Measurements from ENCODE around the gene TMEM186.
"Not testable (repeated sequence)": the region's sequence is repeated elsewhere in the genome, so short reads cannot be mapped to it uniquely, and the experiment has no call there.

TMEM186 gene

DNA sequence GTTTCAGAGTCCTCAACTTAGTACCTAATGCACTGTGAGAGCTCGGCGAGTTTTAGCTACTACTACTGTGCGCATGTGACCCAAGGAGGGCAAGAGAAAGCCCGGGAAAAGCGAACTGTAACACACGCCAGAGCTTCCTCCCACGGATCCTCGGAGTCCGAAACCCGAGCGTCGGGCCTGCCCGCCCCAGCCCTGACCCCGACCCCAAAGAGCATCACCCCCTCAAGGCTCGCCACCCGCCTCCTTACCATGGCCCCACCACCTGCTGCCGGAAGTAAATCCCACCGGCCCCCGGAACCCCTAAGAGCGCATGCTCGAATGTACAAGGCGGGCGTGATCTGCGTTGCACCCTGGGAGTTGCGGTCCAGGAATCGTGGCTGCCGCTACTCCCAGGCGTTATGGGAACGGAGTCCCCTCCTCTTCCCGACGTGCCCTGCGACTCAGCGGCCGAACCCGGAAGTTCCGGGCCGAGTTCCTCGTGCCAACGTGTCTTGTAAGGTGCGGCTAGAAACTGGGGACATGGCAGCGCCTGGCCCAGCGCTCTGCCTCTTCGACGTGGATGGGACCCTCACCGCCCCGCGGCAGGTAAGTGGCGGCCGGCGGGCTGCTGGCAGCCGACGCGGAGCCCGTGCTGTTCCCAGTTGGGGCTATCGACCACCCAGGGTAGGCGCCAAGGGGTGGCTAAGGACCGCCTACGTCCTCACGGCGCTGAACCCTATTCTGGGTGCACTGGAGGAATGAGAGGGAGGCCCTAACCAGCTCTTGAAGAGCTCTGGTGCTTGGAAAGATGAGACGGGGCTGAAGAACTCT is at the start of gene TMEM186, which contains the start of gene PMM2:
TMEM186 (minus strand) TSS at position 276 of the 810 bp plus-strand sequence; CDS start at position 251, 25 bp downstream.
PMM2 (plus strand) TSS at position 476 of the 810 bp plus-strand sequence; CDS start at position 520, 44 bp downstream.
- peak; percentile 91 for DNase-seq (ENCODE audit: low spot score)

DNA sequence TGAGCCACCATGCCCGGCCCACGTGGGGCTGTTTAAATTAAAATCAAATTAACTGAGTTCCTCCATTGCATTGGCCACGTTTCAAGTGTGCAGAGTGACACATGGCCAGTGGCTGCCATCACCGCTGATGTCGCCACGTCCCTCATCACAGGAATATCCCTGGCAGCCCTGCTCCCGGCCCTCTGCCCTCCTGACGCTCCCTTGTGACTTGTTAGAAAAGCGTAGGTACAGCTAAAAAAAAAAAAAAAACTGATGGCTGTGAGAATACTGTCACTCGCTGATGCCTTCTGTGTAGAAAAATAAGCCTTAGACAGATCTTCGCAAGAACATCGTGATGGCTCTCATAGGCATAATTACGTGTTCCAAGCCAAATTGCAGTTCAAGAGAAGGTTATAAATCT is 49.7 kb upstream of the TMEM186 start:
- no peak for DNase-seq (ENCODE audit: low spot score)

DNA sequence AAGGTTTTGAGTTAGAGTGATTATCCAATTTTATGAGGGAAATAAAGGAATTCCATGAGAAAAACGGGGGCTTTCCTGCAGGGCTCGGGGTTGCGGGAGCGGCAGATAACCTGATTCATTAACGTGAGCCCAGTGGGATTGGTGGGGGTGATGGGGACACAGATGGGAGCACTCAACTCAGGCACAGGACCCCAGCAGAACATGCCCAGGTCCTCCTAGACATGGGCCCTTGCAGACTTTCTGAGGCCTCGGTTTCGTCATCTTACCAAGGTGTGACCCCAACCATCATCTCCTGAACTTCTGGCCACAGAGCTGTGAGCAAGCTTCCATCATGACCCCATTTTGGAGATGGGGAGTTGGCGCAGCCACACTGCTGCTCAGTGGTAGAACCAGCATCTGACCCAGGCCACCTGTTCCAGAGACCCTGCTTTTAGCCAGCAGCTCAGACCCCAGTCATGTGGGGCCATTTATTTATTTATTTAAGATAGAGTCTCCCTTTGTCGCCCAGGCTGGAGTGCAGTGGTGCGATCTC is 49.0 kb upstream of the TMEM186 start:
- no peak for DNase-seq (ENCODE audit: low spot score)

DNA sequence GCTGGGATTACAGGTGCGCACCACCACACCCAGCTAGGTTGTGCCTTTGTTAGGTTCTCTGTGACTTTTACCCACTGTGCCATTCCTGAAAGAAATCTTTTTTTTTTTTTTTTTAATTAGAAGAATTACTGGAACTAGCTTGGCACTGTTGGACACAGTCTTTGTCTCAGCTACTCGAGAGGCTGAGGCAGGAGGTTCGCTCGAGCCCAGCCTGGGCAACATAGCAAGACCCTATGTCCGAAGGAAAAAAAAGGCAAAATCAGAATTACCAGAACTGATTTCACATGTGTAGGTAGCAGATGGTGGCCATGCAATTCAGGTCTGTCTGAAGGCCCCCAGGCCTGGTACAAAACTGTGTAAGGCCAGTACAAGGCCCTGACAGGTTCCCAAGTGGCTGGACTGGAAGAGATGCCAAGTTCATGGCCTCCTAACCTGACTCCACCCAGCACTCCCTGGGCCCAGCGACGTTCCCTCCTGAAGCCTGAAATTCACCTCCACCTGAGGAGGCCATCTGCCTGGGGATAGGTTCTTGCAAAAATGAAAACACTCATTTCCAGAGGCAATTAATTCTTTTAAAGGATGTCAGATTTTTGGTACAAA is 48.4 kb upstream of the TMEM186 start:
- no peak for DNase-seq (ENCODE audit: low spot score)

DNA sequence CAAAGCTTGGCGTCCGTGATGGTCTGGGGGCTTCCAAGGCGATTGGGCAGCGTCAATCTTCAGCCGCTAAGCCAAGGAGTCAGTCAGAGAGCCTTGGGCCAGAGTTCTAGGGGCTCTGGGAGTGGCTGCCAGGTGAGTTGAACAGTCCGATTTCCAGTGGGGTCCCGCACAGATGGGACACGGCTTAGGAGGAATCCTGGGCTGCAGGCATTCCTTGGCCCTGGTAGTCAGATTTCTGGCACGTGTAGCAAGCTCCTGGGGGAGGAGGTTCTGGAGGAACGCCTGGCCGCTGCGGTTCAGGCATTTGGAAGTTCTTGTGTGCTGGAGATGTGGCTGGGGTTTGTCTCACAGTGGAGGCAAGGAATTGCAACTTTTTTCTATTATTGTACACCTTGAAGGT is 45.9 kb upstream of the TMEM186 start:
- DNase-seq (ENCODE audit: low spot score): not testable (repeated sequence)

DNA sequence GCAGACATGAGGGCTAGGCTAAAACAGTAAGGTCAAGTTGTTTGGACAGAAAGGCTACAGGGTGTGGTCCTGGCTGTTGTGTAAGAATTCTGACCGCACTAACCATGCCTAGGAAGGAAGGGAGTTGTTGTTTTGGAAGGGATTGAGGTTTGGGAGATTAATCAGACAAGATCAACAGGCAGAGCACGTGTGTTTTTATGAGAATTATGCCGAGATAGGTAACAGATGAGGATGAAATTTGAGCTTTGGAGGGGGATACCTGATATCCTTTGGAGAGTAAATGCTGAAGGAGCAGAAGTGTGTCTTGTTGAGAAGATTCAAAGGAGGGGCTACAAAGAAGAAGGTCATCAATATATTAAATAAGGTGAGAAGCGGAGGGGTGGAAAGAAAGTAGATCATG is 44.6 kb upstream of the TMEM186 start:
- not testable (repeated sequence) for DNase-seq (ENCODE audit: low spot score)

GRCh38 chr16:8837594-8837993 is 40.2 kb upstream of the TMEM186 start:
- DNase-seq (ENCODE audit: low spot score): not testable (repeated sequence)

DNA sequence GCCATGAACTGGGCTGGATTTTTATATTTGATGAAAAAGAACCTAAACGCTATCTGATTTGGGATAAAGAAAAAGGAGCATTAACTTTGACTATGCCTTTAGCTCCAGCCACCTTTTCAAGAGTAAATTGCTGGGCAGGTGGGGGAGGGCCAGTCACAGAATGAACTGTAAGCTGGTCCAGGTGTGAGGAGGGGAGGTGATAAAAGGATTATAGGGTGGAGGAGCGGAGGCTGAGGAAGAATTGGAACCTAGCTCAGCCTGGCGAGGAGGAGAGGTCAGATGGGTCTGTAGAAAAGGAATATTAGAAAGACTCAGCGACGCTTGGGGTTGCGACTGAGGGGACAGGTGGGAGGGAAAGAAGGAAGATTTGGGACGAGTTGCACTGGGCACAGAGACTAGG is 39.4 kb upstream of the TMEM186 start:
- not testable (repeated sequence) for DNase-seq (ENCODE audit: low spot score)

- no peak for DNase-seq (ENCODE audit: low spot score)
Measured at GRCh38 chr16:8832717-8833105, 35.3 kb upstream of the TMEM186 start.

DNA sequence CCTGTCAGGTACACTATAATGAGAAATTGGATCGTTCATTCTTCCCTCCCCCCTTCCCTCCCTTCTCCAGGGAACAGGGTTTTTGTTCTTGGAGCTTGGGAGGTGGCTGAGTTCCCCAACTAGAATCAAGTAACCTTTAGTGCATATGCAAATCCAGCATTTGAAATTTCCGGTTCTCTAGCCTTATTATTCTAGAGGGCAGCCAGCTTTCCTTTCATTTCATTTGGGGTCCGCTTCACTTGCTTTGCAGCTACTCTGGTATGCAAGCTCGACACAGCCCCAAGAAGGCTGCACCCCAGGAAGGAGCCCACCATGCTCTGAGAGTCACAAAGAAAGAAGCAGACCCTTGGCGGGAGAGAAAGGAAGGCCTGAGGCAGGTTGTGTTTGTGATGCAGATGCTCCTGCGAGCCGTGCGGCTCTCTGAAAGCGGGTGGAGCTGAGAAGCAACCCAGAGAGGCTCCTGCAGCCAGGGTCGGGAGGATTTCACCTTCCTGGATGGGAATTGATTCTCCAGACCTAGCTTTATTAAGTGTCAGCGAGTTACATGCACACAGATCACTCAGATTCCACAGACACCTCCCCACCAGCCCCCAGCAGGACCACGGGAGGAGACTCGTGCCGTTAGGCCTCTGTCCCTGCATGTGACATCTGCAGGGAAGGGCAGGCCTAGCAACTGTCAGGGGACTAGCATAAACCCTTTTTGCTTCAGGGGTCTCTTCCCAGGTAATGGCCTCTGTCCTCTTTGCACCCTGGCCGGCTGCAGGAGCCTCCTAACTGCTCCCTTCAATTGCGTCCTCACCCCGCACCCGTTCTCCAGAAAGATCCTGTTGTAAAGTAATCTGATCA is 34.7 kb upstream of the TMEM186 start:
- DNase-seq (ENCODE audit: low spot score): no peak

- DNase-seq (ENCODE audit: low spot score): no peak
Measured at GRCh38 chr16:8831450-8831849, 34.0 kb upstream of the TMEM186 start.

DNA sequence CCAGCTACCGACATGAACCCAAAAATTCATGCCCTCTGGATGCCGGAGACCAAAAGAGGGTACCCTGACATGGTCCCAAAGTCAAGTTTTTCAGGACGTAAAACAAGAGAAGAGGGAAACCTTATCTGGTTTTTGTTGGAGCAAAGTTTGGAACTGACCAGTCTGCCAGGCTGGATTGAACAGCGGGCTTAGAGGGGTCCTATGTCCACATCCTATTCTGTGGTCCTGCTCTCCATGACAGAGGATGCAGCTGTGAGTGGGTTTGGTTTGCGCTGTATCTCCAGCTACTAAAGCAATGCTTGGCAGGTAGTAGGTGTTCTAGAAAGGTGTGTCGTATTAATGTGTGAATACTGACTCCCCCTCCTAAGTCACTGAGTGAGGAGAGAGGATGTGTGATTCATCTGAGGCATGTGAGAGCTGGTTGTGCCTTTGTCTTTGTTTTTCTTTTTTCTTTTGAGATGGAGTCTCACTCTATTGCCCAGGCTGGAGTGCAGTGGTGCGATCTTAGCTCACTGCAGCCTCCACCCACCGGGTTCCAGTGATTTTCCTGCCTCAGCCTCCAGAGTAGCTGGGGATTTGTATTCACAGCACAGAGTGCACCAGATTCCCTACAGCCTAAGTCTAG is 31.2 kb upstream of the TMEM186 start:
- no peak for DNase-seq (ENCODE audit: low spot score)

DNA sequence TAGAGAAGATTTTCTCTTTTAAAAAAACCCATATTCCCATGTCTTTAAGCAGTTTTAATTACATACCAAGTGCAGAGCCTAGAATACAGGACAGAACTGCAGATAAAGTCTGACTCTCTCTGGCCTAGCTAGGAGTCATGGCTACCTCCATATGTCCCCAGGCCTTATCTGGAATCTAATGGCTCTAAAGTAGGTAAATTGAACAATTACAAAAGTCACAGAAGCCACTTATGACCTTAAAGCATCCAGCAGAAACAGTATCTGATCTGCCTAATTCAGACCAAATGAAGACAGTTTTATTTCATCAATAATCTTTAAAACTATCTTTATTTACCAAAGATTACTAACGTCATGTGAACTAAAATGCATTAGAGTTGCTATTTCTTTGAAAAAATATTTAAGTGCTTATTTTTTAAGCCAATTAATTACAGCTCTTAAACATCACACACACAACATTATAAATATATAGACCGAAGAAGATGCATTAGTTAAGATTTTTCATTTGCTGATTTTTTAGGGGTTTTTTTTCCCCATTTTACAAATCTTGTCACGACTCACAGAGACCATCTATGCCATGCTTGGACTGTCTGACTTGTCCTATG is 28.9 kb upstream of the TMEM186 start:
- DNase-seq (ENCODE audit: low spot score): no peak

- DNase-seq (ENCODE audit: low spot score): no peak
Measured at GRCh38 chr16:8822403-8822802, 25.0 kb upstream of the TMEM186 start.

GRCh38 chr16:8819411-8820034 is 22.1 kb upstream of the TMEM186 start:
- no peak for DNase-seq (ENCODE audit: low spot score)

- DNase-seq (ENCODE audit: low spot score): no peak
Measured at GRCh38 chr16:8818504-8819270, 21.2 kb upstream of the TMEM186 start.

GRCh38 chr16:8816967-8817655 is 19.7 kb upstream of the TMEM186 start:
- DNase-seq (ENCODE audit: low spot score): no peak

DNA sequence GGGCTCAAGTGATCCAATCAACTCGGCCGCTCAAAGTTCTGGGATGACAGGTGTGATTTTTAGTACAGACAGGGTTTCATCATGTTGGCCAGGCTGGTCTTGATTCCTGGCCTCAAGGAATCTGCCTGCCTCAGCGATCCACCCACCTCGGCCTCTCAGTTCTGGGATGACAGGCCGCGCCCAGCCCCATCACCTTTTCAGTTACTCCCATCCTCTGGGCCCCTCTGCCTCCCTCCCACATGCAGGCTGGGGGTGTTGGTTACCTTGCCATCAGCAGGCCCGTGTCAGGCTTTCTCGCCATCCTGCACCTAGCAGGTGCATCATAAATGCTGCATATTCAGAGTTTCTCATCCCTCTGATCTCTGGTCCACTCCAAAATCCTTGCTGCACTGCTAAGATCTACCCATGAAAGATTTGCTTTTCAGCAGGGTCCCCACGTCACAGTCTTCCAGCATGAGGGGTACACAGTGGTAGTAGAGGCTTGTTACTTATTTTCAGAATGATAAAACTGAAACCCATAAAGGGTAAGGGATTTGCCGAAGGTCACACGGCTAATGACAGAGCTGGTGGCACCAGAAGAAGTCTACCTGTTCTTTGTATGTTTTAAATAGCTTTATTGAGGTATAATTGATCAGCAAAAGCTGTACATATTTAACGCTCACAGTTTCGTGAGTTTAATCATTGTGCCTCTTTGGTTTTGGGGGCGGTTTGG is 16.8 kb upstream of the TMEM186 start:
- DNase-seq (ENCODE audit: low spot score): no peak

Measured in HuH-7 (cell line).